ENCODE data around the gene SLC6A9.

Gene SLC6A9

DNA sequence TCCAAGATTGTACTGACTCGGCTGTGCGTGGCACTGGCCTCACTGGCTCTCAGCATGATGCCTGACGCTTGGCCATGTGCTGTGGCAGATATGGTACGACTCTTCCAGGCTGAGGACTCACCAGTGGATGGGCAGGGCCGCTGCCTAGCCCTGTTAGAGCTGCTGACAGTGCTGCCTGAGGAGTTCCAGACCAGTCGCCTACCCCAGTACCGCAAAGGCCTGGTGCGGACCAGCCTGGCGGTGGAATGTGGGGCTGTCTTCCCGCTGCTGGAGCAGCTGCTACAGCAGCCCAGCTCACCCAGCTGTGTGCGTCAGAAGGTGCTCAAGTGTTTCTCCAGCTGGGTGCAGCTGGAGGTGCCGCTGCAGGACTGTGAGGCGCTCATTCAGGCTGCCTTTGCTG, 81.6 kb downstream of the SLC6A9 start:
- TF ChIP-seq, protein P1, sequence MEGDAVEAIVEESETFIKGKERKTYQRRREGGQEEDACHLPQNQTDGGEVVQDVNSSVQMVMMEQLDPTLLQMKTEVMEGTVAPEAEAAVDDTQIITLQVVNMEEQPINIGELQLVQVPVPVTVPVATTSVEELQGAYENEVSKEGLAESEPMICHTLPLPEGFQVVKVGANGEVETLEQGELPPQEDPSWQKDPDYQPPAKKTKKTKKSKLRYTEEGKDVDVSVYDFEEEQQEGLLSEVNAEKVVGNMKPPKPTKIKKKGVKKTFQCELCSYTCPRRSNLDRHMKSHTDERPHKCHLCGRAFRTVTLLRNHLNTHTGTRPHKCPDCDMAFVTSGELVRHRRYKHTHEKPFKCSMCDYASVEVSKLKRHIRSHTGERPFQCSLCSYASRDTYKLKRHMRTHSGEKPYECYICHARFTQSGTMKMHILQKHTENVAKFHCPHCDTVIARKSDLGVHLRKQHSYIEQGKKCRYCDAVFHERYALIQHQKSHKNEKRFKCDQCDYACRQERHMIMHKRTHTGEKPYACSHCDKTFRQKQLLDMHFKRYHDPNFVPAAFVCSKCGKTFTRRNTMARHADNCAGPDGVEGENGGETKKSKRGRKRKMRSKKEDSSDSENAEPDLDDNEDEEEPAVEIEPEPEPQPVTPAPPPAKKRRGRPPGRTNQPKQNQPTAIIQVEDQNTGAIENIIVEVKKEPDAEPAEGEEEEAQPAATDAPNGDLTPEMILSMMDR (IDR thresholded peaks at IDR 0.05): no peak

DNA sequence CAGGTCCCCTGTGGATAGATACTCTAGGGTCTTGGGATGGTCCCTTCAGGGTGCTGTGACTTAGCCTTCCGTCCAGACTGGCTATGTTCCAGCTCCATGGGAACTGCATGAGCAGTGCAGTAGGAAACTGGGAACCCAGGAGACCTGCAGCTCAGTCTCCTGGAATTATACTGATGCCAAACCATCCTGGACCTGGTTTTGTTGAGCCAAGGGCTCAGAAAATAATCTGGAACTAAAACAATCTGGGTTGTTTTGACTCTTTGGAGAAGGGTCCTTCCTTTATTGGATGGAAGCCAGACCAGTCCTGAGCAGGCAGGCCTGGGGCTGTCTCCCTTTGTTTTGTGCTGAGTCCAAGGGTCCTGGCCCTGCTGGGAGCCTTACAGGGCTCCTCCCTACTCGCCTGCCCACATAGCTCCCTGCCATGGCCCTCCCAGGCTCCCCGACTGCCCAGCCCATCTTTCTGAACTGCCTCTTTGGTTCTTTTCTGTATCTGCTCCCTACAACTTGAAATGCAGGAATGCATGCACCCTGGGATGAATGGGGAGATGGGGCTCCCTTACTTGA, 83.3 kb downstream of the SLC6A9 start:
- TF ChIP-seq, protein P1 (IDR thresholded peaks at IDR 0.05): no peak

- TF ChIP-seq, protein P1 (IDR thresholded peaks at IDR 0.05): no peak
Observed at GRCh38 chr1:43947061-43947873, 84.0 kb downstream of the SLC6A9 start.
